Head of caudate nucleus (tissue), 42 donors: ENCODE data around the gene DYNC2LI1.

Experiments
- DNase-seq, 42 donors: peaks; one replicate each; pipeline versions ENCODE4 v3.0.0 to v3.0.0-alpha.2; 2020 to 2021; ENCODE audit warnings: mixed read lengths in 7 of 42
- intact Hi-C: fragments of 100-400 bp; cut with DNase I; formaldehyde crosslinking; loops from one replicate; pipeline ENCODE4 v1.15.0; 2022

DYNC2LI1 gene

GRCh38 chr2:43838560-43839267 is 64.9 kb downstream of the DYNC2LI1 start, which contains the start of the genes ABCG5 and ABCG8:
ABCG5 (minus strand) TSS chr2:43838839; CDS start chr2:43838679, 160 bp downstream.
ABCG8 (plus strand) TSS chr2:43838971; CDS start chr2:43839054, 83 bp downstream.
- intact Hi-C loops = no loop called here
- peak in 4 of 42 donors; percentile 18 to 31 (median 28) for DNase-seq

GRCh38 chr2:43839776-43840564 is 66.1 kb downstream of the DYNC2LI1 start:
- peak in 5 of 42 donors; percentile 5 to 29 (median 17) for DNase-seq
- intact Hi-C loops = no loop called here

- peak in 5 of 42 donors; percentile 1 to 37 (median 36) for DNase-seq
- intact Hi-C loops = no loop called here
Measured at GRCh38 chr2:43840965-43841364, 67.1 kb downstream of the DYNC2LI1 start.

GRCh38 chr2:43841949-43842865 is 68.4 kb downstream of the DYNC2LI1 start:
- peak in 4 of 42 donors; percentile 17 to 34 (median 23) for DNase-seq
- intact Hi-C loops = no loop called here

- intact Hi-C loops = no loop called here
- peak in 1 of 42 donors; percentile 10 for DNase-seq
Measured at GRCh38 chr2:43842866-43843226, 69.0 kb downstream of the DYNC2LI1 start.

- peak in 4 of 42 donors; percentile 13 to 29 (median 16) for DNase-seq
- intact Hi-C loops = no loop called here
Measured at GRCh38 chr2:43845181-43845580, 71.3 kb downstream of the DYNC2LI1 start.

GRCh38 chr2:43846140-43846793 is 72.4 kb downstream of the DYNC2LI1 start:
- peak in 4 of 42 donors; percentile 2 to 27 (median 12) for DNase-seq
- intact Hi-C loops = no loop called here

GRCh38 chr2:43848214-43848613 is 74.4 kb downstream of the DYNC2LI1 start:
- intact Hi-C loops = no loop called here
- DNase-seq = peak in 4 of 42 donors; percentile 2 to 23 (median 22)

- intact Hi-C loops = no loop called here
- DNase-seq = peak in 6 of 42 donors; percentile 8 to 35 (median 24)
Measured at GRCh38 chr2:43851011-43851980, 77.5 kb downstream of the DYNC2LI1 start.

GRCh38 chr2:43852196-43852730 is 78.4 kb downstream of the DYNC2LI1 start:
- intact Hi-C loops = no loop called here
- DNase-seq = peak in 5 of 42 donors; percentile 11 to 34 (median 16)

GRCh38 chr2:43853141-43854081 is 79.6 kb downstream of the DYNC2LI1 start:
- peak in 5 of 42 donors; percentile 10 to 26 (median 19) for DNase-seq
- intact Hi-C loops = no loop called here

- intact Hi-C loops = no loop called here
- DNase-seq = peak in 4 of 42 donors; percentile 7 to 27 (median 23)
Measured at GRCh38 chr2:43854671-43855070, 80.8 kb downstream of the DYNC2LI1 start.

- intact Hi-C loops = no loop called here
- DNase-seq = no peak
Measured at GRCh38 chr2:43855292-43855691, 81.5 kb downstream of the DYNC2LI1 start.
